K562 (cell line): ENCODE measurements around the gene LTA. TPM values are rescaled to one million over a fixed set of nuclear protein-coding genes. Genes with fewer than 3 reads are reported as not detected.

Source experiments
- HEY1 ChIP-seq: fragments of 250-450 bp; sonication (Bioruptor Pico); IDR thresholded peaks from 2 replicates; pipeline ENCODE4 v1.5.0; 2020; ENCODE audit warnings: mild to moderate bottlenecking, moderate library complexity, borderline replicate concordance
- KDM1A ChIP-seq, 2 experiments: fragments of 450-650 bp; IDR thresholded peaks; 2 replicates each; pipeline ENCODE4 v1.6.1; 2016; ENCODE audit warnings: mild to moderate bottlenecking in 2 of 2
- MTA2 ChIP-seq: fragments of 450-650 bp; IDR thresholded peaks from 2 replicates; pipeline ENCODE4 v1.6.1; 2016; ENCODE audit warnings: low read depth
- REST ChIP-seq, 2 experiments: fragments of 450-650 bp; formaldehyde crosslinking in 1 of 2; IDR thresholded peaks; 2 replicates each; pipeline versions ENCODE4 v1.4.0 to v1.6.1; 2014 to 2020; ENCODE audit warnings: mild to moderate bottlenecking in 2 of 2, borderline replicate concordance in 1 of 2, low read depth in 1 of 2
- RFX5 ChIP-seq: IDR thresholded peaks from 2 replicates; pipeline ENCODE4 v1.6.1; 2011; ENCODE audit warnings: low read depth, mild to moderate bottlenecking, improper control_type of control experiment, low read length
- SMARCE1 ChIP-seq: fragments of 450-650 bp; IDR thresholded peaks from 2 replicates; pipeline ENCODE4 v1.7.1; 2016; ENCODE audit warnings: mild to moderate bottlenecking
- polyA plus RNA-seq, 8 experiments: library from polyadenylated mRNA; depleted of rRNA in 4 of 8; stranded (reverse) in 5 of 8; unstranded in 3 of 8; fragments of >200 nt; fragmentation: Nextera tagmentation in 2 of 8; fragmentation: Illumina TruSeq in 1 of 8; extraction: Ambion mirVana in 2 of 8; extraction: Trizol in 1 of 8; gene quantifications; 2 replicates each; pipeline versions ENCODE4 v1.2.1 to v1.2.3, GENCODE V29; 2011 to 2014; ENCODE audit warnings: inconsistent platforms in 1 of 8, missing spikeins in 1 of 8
- total RNA-seq, 7 experiments: library from RNA; depleted of rRNA in 6 of 7; stranded (reverse); fragments of >200 nt in 6 of 7; fragmentation: Illumina TruSeq in 2 of 7; extraction: Trizol in 2 of 7; gene quantifications; 2 replicates each; pipeline versions ENCODE4 v1.2.1 to v1.2.3, GENCODE V29; 2011 to 2021; ENCODE audit warnings: low replicate concordance in 1 of 7

The LTA gene
- total and polyA plus RNA-seq, 9 of the 15 experiments (the other 6 are each of a cell fraction or from before 2014, with no cell fraction given): 0.80 TPM; not detected in 8

GRCh38 chr6:31580438-31580740 is 8.3 kb downstream of the LTA start (continued):
- TF ChIP-seq REST (IDR thresholded peaks at IDR 0.05; ENCODE audit: borderline replicate concordance) (no peak), REST (CRISPR knock-in tag; IDR thresholded peaks at IDR 0.05; ENCODE audit: low read depth) (no peak), HEY1 (no peak), SMARCE1 (no peak), RFX5 (no peak), KDM1A (IDR thresholded peaks at IDR 0.05) (no peak), MTA2 (no peak)
- TF ChIP-seq, all 486 proteins: peak for 4
